Fibroblast of gingiva (primary cell): ENCODE measurements around the gene MPPED1.

Experiments
- DNase-seq: peaks from one replicate; pipeline ENCODE4 v3.0.0-alpha.2; 2011; ENCODE audit warnings: low read depth

MPPED1 gene

DNA sequence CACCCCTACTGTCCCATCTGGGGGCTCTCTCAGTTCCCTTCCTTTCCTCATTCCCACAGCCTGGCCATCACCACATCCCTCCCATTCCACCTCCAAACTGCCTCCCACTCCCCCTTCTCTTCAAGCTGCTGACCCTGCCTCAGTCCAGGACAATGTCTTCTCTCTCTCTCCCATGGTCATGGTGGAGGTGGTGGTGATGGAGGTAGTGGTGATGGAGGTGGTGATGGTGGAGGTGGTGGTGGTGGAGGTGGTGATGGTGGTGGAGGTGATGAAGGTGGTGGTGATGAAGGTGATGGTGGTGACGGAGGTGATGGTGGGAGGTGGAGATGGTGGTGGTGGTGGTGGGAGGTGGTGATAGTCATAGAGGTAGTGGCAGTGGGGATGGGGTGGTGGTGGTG is 87.0 kb downstream of the MPPED1 start:
- no peak for DNase-seq

DNA sequence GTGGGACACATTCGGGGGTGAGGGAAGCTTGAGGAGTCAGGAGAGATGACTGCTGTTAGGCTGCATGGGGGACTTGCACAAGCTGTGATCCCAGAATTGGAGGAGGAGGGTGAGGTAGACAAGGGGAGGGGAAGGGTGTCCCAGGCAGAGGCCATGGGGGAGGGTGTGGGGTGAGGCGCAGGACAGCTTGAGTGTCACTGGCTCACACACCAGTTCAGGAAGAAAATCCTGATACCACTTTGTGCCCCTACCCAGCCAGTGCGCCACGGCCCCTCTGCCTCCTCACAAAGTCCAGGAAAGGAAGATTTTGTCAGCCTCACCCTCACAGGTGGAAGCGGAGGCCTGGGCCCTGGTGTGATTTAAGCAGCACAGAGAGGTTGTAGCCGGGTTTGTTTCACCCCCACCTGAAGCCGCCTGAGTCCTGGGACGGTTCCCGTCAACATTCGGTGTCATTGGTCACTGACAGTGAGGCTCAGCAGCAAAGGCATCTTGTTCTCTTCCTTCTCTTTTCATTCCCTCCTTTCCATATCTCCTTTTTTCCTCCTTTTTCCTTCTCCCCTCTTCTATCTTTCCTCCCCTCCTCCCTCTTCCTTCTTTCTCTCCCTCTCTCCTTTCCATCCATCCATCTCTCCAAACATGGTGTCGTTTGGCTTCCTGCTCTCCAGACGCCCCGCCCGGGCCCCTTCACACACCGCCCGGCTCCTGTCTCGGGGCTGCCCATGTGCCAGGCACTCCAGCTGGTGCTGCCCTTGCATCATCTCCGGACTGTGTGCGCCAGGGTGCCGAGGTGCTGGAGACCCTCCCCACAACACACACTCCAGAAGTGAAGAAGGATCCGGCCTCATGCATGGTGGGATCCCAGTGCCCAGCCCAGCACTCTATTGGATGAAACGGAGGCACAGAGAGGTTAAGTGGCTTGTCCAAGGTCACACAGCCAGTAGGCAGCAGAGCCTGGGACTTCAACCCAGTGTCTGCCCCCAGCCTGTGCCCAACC is 89.3 kb downstream of the MPPED1 start:
- no peak for DNase-seq

DNA sequence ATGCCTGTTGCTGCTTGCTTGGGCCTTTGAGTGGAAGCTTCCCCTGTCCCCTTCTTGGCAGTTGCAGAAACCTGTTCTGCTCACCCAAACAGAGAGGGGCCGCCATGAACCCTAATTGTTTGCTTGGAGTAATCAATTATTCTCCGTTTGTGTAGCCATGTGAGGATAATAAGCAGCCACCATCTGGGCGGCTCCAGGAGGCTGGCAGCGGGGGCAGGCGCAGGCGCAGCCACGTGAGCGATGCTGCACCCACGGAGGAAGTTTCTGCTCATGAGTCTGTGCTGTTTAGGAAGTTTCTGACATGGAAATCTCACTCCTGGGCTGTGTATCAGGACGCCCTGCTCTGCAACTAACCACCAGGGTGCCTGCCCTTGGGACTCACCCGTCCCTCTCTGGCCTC is 90.1 kb downstream of the MPPED1 start:
- no peak for DNase-seq

DNA sequence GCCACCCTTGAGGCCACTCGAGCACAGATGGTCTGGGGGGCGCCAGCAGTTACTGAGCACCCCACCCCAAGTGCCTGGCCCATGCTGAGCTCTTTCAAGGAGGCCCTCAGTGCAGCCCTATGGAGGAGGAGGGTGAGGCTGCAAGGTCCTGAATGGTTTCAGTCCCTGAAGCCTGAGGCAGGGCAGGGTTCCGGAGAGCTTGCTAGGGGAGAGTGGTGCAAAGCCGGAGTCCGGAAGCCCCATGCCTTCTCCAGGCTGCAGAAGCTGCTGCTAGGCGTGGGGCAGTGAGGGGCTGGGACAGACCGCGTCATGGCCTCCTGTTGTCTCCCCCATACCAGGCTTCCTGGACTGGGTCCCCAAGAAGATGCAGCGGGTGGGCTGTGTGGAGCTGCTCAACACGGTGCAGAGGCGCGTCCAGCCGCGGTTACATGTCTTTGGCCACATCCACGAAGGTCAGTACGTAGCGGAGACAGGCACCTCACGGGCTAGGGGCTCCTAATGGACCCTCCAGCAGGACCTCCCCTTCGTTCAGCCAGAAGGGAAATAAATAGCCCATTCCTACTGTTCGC is 90.6 kb downstream of the MPPED1 start:
- DNase-seq = no peak

DNA sequence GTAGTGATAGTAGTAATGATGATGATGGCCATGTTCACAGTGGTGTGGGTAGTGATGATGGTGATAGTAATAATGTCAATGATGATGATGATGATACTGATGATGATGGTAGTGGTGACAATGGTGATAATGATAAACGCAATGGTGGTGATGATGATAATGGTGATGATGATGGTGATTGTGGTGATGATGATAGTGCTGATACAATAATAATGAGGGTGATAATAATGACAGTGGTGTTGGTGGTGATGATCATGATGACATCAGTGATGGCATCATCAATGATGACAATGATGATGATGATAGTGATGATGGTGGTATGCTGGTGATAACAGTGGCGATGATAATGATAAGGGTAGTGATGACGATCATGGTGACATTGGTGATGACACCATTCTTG is 92.3 kb downstream of the MPPED1 start:
- DNase-seq = no peak

DNA sequence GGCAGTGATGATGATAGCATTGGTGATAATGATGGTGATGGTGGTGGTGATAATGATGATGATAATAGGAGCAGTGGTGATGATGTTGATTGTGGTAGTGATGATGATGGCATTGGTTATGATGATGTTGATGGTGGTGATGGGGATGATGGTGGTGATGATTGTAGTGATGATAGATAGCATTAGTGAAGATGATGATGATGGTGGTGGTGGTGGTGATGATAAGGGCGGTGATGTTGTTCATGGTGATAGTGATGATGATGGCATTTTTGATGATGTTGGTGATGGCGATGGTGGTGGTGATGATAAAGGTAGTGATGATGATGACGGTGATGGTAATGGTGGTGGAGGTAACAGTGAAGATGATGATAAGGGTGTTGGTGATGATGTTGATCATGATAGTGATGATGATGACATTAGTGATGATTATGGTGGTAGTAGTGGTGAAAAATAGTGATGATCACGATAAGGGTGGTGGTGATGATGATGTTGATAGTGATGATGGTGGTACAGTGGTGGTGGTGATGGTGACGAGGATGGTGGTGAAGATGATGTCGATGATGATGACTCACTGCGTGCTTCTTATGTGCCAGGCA is 93.0 kb downstream of the MPPED1 start:
- DNase-seq = no peak

DNA sequence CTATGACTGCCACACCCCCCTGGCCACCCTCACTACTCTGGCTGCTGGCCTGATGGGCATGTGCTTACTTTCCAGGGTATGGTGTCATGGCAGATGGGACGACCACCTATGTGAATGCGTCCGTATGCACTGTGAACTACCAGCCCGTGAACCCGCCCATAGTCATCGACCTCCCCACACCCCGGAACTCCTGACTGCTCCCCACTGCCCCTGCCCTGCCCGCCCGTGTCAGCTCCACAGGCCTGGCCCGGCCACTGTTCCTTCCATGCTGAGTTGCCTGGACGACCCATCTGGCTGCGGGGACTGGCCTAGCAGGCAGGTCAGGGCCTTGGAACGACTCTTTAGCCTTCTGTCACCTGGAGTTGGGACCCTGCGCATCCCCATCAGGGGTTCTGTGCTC is 93.6 kb downstream of the MPPED1 start:
- DNase-seq = no peak

DNA sequence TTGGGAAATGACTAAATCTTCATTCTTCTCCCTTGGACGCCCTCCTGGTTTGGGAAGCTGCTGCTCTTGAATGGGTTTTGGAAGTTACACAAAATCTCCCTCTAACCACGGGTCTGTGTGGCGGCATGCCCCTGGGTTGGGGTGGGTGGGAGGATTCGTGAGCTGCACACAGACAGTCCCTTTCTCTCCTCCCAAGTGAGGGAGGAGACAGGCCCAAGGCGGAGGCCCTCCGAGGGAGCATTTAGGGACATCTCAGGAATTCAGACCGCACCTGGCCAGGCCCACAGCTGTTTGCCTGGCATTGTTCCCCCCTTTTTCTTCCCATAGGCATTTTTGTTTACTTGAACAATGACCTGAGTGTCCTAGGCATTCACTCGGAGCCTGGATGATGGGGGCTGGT is 94.1 kb downstream of the MPPED1 start:
- no peak for DNase-seq

DNA sequence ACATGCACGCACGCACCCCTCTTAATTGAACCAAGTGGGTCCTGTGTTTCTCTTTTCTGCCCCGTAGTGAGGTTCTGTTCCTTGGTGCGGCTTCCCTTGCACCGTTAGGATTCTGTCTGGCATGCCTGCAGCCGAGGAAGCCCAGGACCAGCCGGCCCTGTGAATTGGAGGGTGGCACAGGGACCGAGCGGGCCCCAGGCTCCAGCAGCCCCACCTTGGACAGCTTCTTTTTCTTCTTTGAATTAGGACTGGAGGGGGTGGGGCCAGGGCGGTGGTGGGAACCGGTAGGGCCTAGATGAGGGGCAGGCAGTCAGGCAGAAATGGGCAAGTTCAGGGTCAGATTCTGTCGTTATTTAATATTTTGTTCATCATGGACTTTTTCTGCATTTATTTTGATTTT is 94.7 kb downstream of the MPPED1 start:
- no peak for DNase-seq

DNA sequence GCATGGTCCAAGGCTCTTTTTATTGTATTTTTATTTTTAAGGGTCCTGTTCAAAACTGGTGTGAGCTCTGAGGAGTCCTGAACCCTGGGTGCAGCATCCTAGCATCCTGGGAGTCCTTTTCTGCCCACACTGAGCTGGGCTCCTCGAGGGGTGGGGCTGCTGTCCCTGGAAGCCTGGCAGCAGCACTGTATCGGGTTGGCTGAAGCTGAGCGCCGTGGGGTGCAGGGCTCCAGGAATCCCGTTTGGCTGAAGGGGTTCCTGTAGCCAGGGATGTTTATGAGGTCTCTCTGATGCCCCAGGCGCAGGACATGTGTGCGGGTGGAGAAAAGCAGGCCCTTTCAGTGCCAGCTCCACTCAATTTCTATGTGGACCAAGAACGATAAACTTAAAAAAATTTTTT is 95.4 kb downstream of the MPPED1 start:
- no peak for DNase-seq

DNA sequence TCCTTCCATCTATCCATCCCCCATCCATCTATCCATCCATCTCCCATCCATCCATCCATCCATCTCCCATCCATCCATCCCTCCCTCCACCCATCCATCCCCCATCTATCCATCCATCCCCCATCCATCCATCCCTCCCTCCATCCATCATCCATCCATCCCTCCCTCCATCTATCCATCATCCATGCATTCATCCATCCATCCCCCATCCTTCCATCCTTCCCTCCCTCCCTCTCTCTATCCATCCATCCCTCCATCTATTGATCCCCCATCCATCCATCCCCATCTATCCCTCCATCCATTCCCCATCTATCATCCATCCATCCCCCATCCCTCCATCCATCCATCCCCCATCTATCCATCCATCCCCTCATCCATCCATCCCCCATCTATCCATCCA is 96.7 kb downstream of the MPPED1 start:
- DNase-seq = no peak

DNA sequence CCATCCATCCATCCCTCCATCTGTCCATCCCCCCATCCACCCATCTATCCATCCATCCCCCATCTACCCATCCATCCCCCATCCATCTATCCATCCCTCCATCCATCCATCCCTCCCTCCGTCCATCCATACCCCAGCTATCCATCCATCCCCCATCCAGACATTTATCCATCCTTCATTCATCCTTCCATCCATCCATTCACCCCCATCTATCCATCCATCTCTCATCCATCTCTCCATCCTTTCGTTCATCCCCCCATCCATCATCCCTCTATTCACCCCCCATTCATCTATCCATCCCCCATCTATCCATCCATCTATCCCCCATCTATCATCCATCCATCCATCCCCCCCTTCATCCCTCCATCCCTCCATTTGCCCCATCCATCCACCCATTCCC is 97.5 kb downstream of the MPPED1 start:
- DNase-seq = no peak

DNA sequence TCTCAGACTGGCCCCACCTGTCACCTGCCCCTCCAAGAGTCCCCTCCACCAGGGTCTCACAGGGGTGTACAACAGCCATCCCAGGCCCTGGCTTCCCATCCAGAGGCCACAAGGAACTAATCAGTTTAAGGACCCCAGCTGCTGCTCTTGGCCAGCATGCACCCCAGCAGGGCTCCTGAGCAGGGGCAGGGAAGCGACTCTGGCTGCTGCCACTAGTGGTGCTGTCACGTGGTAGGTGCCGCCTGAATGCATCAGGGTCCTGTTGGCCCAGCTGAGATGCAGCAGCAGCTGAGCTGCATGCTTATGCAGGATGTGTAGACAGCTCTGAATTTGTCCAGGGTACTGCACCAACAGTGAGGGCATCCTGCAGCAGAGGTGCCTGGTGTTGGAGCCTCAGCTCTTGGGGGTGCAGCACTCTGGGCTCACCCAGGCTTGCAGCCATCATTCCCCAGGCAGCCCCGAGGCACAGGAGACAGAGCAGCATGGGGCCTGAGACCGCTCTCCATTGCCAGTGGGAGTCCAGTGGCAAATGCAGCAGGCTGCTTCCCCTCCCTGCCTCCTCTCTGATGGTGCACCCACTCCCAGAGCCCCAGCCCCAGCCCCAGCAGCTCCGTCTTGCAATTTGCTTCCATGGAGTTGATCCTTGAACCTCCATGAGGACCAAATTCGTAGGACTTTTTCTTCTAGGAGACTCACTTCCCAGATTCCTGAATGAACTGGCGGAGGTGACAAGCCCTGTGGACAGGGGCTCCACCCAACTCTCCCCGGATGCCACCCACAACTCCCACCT is 98.7 kb downstream of the MPPED1 start:
- DNase-seq = no peak

DNA sequence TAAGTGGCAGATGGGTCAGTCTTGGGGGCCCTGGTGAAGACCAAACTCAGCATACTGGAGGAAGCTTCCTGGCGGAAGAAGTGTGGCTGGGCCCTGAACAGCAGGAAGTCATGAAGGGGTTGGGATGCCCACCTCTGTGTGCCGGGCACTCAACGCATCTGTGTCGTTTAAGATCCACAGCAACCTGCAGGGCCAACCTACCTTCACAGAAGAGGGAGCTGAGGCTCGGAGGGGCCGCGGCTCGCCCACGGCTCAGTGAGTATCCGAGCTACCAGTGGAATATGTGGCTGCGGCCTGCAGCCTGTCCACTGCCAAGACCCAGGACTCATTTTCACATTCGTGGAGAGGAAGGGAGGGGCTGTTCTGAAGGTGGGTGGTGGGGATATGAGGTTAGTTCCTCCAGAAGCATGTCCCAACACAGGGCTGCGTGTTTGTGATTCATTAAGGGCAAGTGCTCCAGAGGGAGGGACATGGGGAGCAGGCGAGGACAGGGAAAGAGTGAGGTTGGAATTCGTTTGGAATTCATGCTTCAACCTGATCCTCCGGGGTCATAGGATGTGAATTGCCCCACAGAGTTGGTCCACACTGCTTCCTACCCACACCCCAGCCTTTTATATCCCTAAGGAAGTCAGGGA is 99.6 kb downstream of the MPPED1 start:
- DNase-seq = no peak

DNA sequence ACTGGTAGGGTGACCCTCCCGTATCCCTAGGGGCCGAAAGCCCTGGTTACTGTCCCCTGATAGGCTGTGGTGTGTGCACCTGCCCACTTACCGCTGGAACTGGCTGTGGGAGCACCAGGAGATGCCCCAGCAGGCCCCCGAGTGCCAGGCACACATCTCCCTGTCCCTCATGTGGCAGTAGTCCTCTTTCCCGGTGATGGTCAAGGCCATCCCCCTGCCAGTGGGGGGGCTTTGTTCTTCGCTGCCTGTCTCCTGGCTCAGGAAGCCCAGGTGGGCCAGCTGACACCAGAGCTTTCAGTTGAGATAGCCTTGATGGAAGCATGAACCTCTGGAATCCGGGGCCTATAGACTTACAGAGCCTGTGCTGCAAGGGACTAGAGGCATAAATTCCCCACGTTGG is 100.5 kb downstream of the MPPED1 start:
- DNase-seq = no peak

DNA sequence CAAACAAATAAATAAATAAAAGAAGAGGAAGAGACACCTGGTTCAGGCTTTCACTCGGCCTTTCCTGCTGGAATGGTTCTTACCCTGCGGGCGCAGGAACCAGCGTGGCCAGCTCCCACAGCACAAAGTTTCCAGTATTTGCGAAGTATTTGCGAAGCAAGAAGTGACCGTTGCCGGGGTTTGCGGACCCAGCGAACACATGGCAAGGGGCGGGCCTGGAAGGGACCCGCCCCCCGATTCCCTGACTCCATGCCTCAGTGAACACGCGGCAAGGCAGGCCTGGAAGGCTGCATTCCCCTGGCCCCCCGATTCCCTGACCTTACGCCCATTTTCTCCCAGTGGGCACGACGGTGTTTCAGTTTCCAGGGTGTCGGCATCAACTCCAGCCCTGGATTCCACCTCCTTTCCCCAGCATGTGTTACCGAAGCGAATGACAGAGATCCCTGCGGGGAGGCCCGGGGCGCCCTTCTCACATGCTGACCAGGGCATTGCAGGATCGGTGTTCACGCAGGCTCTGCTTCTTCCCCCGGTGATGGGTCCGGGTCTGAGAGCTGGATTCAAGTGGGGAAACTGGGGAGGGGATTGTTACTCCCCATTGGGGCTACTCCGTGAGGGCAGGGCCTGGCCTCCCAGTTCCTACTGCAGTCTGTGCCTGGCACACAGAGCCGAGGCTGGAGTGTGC is 102.8 kb downstream of the MPPED1 start:
- no peak for DNase-seq

DNA sequence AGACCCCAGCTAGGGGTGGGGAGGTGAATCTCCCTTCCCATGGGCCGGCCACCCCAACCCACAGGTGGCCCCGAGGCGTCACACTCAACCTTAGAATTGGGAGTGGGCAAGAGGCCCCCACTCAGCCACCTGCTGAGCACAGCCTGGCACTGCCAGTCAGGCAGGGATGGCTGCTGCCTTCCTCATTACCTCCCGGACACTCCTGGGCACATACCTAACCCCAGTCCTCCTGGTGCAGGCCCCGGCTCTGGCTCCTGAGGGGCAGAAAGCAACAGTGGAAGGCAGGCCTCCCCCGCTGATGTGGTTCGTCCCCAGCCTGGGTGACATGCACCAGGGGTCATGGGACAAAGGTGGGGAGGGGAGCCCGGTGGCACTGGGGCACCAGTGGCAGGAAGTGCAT is 103.6 kb downstream of the MPPED1 start:
- DNase-seq = no peak

DNA sequence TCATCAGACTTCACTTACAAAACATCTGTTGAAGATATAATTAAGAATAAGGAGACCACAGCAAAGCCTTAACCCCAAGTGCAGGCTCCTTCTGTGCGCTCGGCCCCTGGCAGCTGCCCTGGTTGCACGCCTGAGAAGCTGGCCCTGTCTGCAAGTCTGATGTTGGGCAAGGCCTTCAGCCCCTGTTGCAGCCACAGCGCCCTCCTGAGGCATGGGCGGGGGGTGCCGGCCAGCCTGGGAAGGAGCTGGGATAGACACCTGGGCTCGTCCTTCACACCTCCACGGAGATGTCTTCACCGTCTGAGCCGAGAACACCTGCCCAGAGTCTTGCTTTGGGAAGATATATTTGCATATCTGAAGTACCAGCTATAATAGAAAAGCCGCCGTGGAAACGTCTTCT is 104.1 kb downstream of the MPPED1 start:
- DNase-seq = no peak

DNA sequence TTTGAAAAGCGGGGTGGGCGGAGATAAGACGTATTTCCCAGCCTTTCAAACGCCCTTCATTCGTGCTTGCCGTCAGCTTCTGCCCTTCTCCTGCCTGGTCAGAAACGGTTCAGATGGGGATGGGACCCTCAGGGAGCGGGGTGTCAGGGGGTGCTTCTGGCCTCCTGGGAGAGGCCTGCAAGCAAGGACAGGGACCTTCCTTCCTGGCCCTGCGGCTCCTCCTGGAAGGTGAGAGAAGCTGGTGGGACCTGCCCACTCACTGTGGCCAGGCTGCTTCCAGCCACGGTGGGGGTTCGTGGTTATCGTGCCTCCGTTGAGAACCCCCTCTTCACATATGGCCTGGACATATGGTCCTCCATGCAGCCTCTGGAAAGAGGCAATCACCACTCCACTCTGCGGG is 104.6 kb downstream of the MPPED1 start:
- no peak for DNase-seq

DNA sequence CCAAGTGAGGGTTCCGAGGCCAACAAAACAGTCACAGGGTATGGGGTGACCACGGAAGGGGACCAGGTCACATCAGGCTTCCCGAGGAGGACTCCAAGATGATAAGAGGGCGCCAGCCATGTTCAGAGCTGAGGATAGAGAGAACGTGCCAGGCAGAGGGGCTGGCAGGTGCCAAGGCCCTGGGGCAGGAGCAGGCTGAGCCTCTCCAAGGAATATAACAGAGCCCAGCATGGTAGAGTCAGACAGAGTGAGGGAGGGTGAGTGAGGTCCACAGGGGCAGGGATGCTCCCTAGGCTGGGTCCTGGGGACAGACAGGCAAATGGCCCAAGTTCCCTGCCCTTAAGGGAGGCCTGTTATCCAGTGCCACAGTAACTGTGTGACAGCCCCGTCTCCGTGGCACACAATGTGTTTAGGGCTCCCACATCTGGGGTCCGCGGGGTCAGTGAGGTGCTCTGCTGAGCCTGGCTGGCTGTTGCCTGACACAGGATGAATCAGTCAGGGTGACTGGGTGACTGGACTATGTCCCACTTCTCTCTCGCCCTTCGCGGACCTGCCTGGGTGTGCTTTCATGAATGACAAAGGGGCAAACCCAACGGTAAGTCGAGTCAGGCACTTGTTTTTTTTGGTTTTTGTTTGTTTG is 105.3 kb downstream of the MPPED1 start:
- DNase-seq = no peak

DNA sequence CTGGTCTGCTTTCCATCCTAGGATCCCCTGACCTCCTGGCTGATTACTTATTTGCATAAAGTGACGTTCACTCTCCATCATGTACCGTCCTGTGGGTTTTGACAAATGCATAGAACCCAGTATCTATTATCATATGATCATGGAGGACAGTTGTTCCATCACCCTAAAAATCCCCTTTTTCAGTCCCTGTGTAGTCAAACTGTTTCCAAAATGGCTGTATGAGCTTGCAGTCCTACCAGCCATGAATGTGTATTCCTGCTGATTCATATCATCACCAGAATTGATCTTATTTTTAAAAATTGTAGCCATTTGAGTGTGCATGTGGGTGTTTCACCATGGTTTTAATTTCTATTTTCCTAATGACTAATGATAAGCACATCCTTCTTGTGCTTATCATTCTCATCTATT is 108.8 kb downstream of the MPPED1 start:
- DNase-seq = no peak
